B cell (primary cell): ENCODE data around the gene NMNAT2. TPM values are rescaled to one million over a fixed set of nuclear protein-coding genes. Genes with fewer than 3 reads are reported as not detected.

Source experiments
- ATAC-seq: fragments of 200-7000 bp; cut with Tn5 transposase; one replicate; pipeline ENCODE4 v1.10.0; 2021; ENCODE audit warnings: low read depth, mild to moderate bottlenecking, moderate number of reproducible peaks, moderate library complexity
- CTCF ChIA-PET: fragments of 350-600 bp; sonication (Branson Sonifier 250); formaldehyde crosslinking; loops from one replicate; lab custom pipeline; 2021; ENCODE audit warnings: antibody characterized with exemption, inconsistent platforms; lab: Charles Lee
- POLR2A ChIA-PET: fragments of 350-600 bp; sonication (Branson Sonifier 250); formaldehyde crosslinking; loops from one replicate; lab custom pipeline; 2021; ENCODE audit warnings: antibody characterized with exemption; lab: Charles Lee
- DNase-seq: peaks from one replicate; pipeline ENCODE4 v3.0.0; 2013
- H2AFZ ChIP-seq: 2 replicates; pipeline ENCODE4 v1.6.1; 2012; ENCODE audit warnings: mild to moderate bottlenecking, low read depth, low read length; ENCODE audit not compliant: insufficient read depth, poor library complexity, severe bottlenecking
- H3K27ac ChIP-seq, 2 donors: 1 replicate in 1 of 2; 2 replicates in 1 of 2; pipeline ENCODE4 v1.5.1; 2012 to 2013; ENCODE audit warnings: low read length in 2 of 2, mild to moderate bottlenecking in 2 of 2, moderate library complexity in 1 of 2
- H3K27me3 ChIP-seq, 4 experiments: fragments of 200-600 bp in 1 of 4; sonication (generic) in 1 of 4; replicated peaks in 1 of 4; 1 replicate in 2 of 4; 2 replicates in 2 of 4; pipeline versions ENCODE4 v1.6.1 to v1.7.0; 2013 to 2016; ENCODE audit warnings: low read length in 3 of 4, mild to moderate bottlenecking in 2 of 4, mixed read lengths in 1 of 4, moderate library complexity in 1 of 4; ENCODE audit not compliant: insufficient read depth in 4 of 4, control insufficient read depth in 3 of 4; ENCODE audit errors: control extremely low read depth in 1 of 4
- H3K36me3 ChIP-seq, 2 experiments: replicated peaks in 1 of 2; 1 replicate in 1 of 2; 2 replicates in 1 of 2; pipeline versions ENCODE4 v1.6.1 to v1.7.1; 2013; ENCODE audit warnings: low read length in 1 of 2; ENCODE audit not compliant: insufficient read depth in 2 of 2, control insufficient read depth in 1 of 2; ENCODE audit errors: control extremely low read depth in 1 of 2, extremely low read depth in 1 of 2
- H3K4me1 ChIP-seq, 2 donors: fragments of 200-600 bp in 1 of 2; sonication (generic) in 1 of 2; 1 replicate in 1 of 2; 2 replicates in 1 of 2; pipeline versions ENCODE4 v1.5.1 to v1.6.1; 2013 to 2017; ENCODE audit warnings: low read length in 2 of 2; ENCODE audit not compliant: control insufficient read depth in 2 of 2, insufficient read depth in 2 of 2
- H3K4me2 ChIP-seq: replicated peaks from 2 replicates; pipeline ENCODE3; 2012; ENCODE audit warnings: mild to moderate bottlenecking, low read depth, low read length; ENCODE audit not compliant: poor library complexity, severe bottlenecking
- H3K4me3 ChIP-seq, 5 experiments: fragments of 200-600 bp in 1 of 5; sonication (generic) in 1 of 5; 1 replicate in 3 of 5; 2 replicates in 2 of 5; pipeline versions ENCODE4 v1.5.1 to v1.7.0; 2011 to 2016; ENCODE audit warnings: low read length in 4 of 5, mild to moderate bottlenecking in 4 of 5, low read depth in 2 of 5, control low read depth in 1 of 5, moderate library complexity in 1 of 5; ENCODE audit not compliant: insufficient read depth in 1 of 5; ENCODE audit errors: control extremely low read depth in 1 of 5, extremely low read depth in 1 of 5
- H3K79me2 ChIP-seq: fragments of 200-600 bp; sonication (generic); one replicate; pipeline ENCODE4 v1.6.0; 2016; ENCODE audit warnings: low read length; ENCODE audit not compliant: control insufficient read depth, insufficient read depth
- H3K9ac ChIP-seq: fragments of 200-600 bp; sonication (generic); 2 replicates; pipeline ENCODE4 v1.6.1; 2017; ENCODE audit warnings: mild to moderate bottlenecking, low read length, moderate library complexity
- H3K9me3 ChIP-seq, 3 donors: one replicate each; pipeline versions ENCODE4 v1.6.1 to v1.7.1; 2013; ENCODE audit warnings: low read length in 2 of 3; ENCODE audit not compliant: control insufficient read depth in 2 of 3, insufficient read depth in 1 of 3; ENCODE audit errors: control extremely low read depth in 1 of 3
- H4K20me1 ChIP-seq: 2 replicates; pipeline ENCODE4 v1.6.0; 2012; ENCODE audit warnings: mild to moderate bottlenecking, low read length; ENCODE audit not compliant: insufficient read depth, control insufficient read depth, poor library complexity, severe bottlenecking
- H3K27ac Mint-ChIP-seq: one replicate; pipeline ENCODE4 v1.8.0; 2021; ENCODE audit warnings: mixed read lengths
- H3K27me3 Mint-ChIP-seq: one replicate; pipeline ENCODE4 v1.8.0; 2021; ENCODE audit warnings: mixed read lengths
- H3K4me1 Mint-ChIP-seq: one replicate; pipeline ENCODE4 v1.8.0; 2021; ENCODE audit warnings: mixed read lengths
- H3K4me3 Mint-ChIP-seq: one replicate; pipeline ENCODE4 v1.8.0; 2021; ENCODE audit warnings: mixed read lengths
- H3K9me3 Mint-ChIP-seq: one replicate; pipeline ENCODE4 v1.8.0; 2022; ENCODE audit warnings: mixed read lengths; ENCODE audit not compliant: insufficient read depth
- EZH2 ChIP-seq: IDR thresholded peaks from 2 replicates; pipeline ENCODE4 v1.6.1; 2012; ENCODE audit warnings: borderline replicate concordance, low read depth, mild to moderate bottlenecking, moderate library complexity, low read length; ENCODE audit not compliant: insufficient read depth, poor library complexity, severe bottlenecking
- WGBS: methylation state at CpG from one replicate; pipeline ENCODE4 v1.1.5; 2013; ENCODE audit warnings: missing lambda C conversion rate; ENCODE audit not compliant: insufficient coverage; 5-methylcytosine and 5-hydroxymethylcytosine counted together
- intact Hi-C: fragments of 100-400 bp; cut with micrococcal nuclease; formaldehyde crosslinking; loops from one replicate; pipeline ENCODE4 v1.10.0; 2022
- polyA plus RNA-seq: library from polyadenylated mRNA; depleted of rRNA; stranded (reverse); fragments of >200 nt; gene quantifications from 2 replicates; pipeline ENCODE4 v1.2.3, GENCODE V29; 2012
- total RNA-seq, 2 donors: library from RNA; stranded (reverse); fragments of 120-200 nt in 1 of 2; gene quantifications; 1 replicate in 1 of 2; 2 replicates in 1 of 2; pipeline versions ENCODE4 v1.2.3 to v1.2.4, GENCODE V29; 2013 to 2022
- TF ChIP-seq, protein P1 (sequence below): fragments of 200-600 bp; IDR thresholded peaks from one replicate; pipeline ENCODE4 v1.8.0; 2022; ENCODE audit warnings: antibody characterized with exemption, mild to moderate bottlenecking

NMNAT2 gene
- total and polyA plus RNA-seq, 2 donors (not counting 1 experiment from before 2014, with no cell fraction given) = not detected

DNA sequence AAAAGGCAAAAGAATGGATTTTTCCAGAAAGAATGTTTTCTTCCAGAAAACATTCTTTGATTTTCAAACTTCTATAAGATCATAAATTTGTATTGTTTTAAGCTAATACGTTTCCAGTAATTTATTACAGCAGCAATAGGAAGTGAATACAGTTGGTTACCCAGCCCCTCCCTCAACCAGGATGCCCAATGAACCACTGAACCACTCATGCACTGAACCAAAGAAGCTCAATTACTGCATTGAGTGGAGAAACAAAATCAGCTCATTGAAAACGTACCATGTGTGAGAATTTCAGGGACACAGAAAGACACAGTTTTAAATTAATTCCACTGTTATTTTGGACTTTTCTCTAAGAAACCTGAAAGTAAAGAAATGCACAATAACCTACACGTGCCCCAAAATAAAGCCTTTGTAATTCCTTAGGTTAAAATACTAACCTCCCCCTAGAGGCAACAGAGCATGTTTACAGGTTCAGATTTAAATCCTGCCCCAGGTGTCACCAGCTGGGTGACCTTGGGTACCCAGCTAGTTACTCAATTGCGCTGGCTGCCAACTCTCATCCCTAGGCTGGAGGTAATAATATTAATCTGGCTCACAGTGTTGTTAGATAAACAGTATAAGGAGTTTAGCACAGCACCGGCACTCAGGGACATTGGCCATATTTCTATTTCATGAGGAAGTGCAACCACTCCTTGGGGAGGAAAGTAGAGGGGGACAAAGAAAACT lies 111.7 kb downstream of the NMNAT2 start:
- Mint-ChIP-seq H3K27me3 (peaks cover 13% of the 10 kb centered on the region), H3K9me3 (no peaks in the 10 kb centered on the region), H3K27ac (no peak overlapping the region), H3K4me3 (no peak overlapping the region), H3K4me1 (peaks cover 8% of the 10 kb centered on the region)
- Histone ChIP-seq H3K9me3 (peaks cover 0 to 4% (median 0%) of the 10 kb centered on the region in 3 donors), H3K9ac (no peak overlapping the region), H3K4me1 (peaks cover 7 to 10% of the 10 kb centered on the region in 2 donors), H3K27me3 (peaks cover 0 to 16% (median 1%) of the 10 kb centered on the region in 4 experiments), H3K27ac (no peak overlapping the region), H3K4me2 (peak overlapping the region; percentile 12), H4K20me1 (no peaks in the 10 kb centered on the region), H3K36me3 (no peaks in the 10 kb centered on the region), H2AFZ (no peak overlapping the region), H3K79me2 (no peaks in the 10 kb centered on the region), H3K4me3 (no peak overlapping the region)
- intact Hi-C loops = no loop called here
- POLR2A ChIA-PET = no interaction called here
- ATAC-seq (no peak), DNase-seq (peak; percentile 13)
- no peak for TF ChIP-seq EZH2
- TF ChIP-seq, protein P1, sequence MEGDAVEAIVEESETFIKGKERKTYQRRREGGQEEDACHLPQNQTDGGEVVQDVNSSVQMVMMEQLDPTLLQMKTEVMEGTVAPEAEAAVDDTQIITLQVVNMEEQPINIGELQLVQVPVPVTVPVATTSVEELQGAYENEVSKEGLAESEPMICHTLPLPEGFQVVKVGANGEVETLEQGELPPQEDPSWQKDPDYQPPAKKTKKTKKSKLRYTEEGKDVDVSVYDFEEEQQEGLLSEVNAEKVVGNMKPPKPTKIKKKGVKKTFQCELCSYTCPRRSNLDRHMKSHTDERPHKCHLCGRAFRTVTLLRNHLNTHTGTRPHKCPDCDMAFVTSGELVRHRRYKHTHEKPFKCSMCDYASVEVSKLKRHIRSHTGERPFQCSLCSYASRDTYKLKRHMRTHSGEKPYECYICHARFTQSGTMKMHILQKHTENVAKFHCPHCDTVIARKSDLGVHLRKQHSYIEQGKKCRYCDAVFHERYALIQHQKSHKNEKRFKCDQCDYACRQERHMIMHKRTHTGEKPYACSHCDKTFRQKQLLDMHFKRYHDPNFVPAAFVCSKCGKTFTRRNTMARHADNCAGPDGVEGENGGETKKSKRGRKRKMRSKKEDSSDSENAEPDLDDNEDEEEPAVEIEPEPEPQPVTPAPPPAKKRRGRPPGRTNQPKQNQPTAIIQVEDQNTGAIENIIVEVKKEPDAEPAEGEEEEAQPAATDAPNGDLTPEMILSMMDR = peak; percentile 48
- WGBS = 38% methylated on average over 2 of the region's 5 CpGs
- CTCF ChIA-PET = interaction anchor here (0.6 to 1.3 kb wide), 5 partner anchors 8 to 1726 kb away, joined by 3 to 6 read pairs (median 4); no protein-coding TSS in a partner anchor

GRCh38 chr1:183304440-183305107 lies 113.6 kb downstream of the NMNAT2 start:
- intact Hi-C loops = no loop called here
- TF ChIP-seq EZH2 = no peak
- TF ChIP-seq, protein P1 = no peak

More at GRCh38 chr1:183304440-183305107, 113.6 kb downstream of the NMNAT2 start:
- peaks cover 0 to 16% (median 2%) of the 10 kb centered on the region in 4 experiments for H3K27me3 ChIP-seq
- peaks cover 7 to 10% of the 10 kb centered on the region in 2 donors for H3K4me1 ChIP-seq
- H3K9me3 ChIP-seq = peaks cover 0 to 4% (median 0%) of the 10 kb centered on the region in 3 donors
- no peak overlapping the region for H3K4me3 ChIP-seq
- POLR2A ChIA-PET = no interaction called here
- no peak overlapping the region for H3K27ac ChIP-seq
- Mint-ChIP-seq H3K9me3 (no peaks in the 10 kb centered on the region), H3K27me3 (peaks cover 13% of the 10 kb centered on the region), H3K4me1 (peaks cover 8% of the 10 kb centered on the region), H3K27ac (no peak overlapping the region), H3K4me3 (no peak overlapping the region)
- WGBS = 91% methylated on average over 4 of the region's 7 CpGs
- no peak overlapping the region for H3K9ac ChIP-seq
- H3K36me3 ChIP-seq = no peaks in the 10 kb centered on the region
- no peaks in the 10 kb centered on the region for H4K20me1 ChIP-seq
- H2AFZ ChIP-seq = no peak overlapping the region
- no peak for DNase-seq
- CTCF ChIA-PET = interaction anchor here (0.5 kb wide), 1 partner anchor 449 kb away, joined by 3 read pairs; no protein-coding TSS in a partner anchor
- no peaks in the 10 kb centered on the region for H3K79me2 ChIP-seq
- no peak overlapping the region for H3K4me2 ChIP-seq
- no peak for ATAC-seq
